ENCODE data around the gene DPP6.

- no peak for TF ChIP-seq TAF1 (IDR thresholded peaks at IDR 0.05; ENCODE audit: low read depth, low read length)
- no peak for TF ChIP-seq POLR2A (IDR thresholded peaks at IDR 0.05; ENCODE audit: low read depth, low read length)
- TF ChIP-seq POLR2AphosphoS5 (IDR thresholded peaks at IDR 0.05; ENCODE audit: low read depth, low read length) = no peak
- no peak for TF ChIP-seq SPI1 (IDR thresholded peaks at IDR 0.05; ENCODE audit: low read depth, low read length)
- TF ChIP-seq PAX5 (IDR thresholded peaks at IDR 0.05; ENCODE audit: insufficient read depth, low read length, severe bottlenecking) = no peak
- TF ChIP-seq POU2F2 (IDR thresholded peaks at IDR 0.05; ENCODE audit: low read depth, low read length) = no peak
These were observed 701.0 kb downstream of the DPP6 start for GRCh38 chr7:154753226-154753625.
